SU-DHL-6 (cell line): ENCODE results near the gene ZNF792.
"Not testable (repeated sequence)": the region's sequence is repeated elsewhere in the genome, so short reads cannot be mapped to it uniquely, and the experiment has no call there.

Experiments used
- H2AFZ ChIP-seq: fragments of 200-600 bp; sonication (generic); 2 replicates; pipeline ENCODE4 v1.6.1; 2014; ENCODE audit warnings: low read depth, mild to moderate bottlenecking, moderate library complexity, mixed read lengths, antibody characterized with exemption, low read length; ENCODE audit not compliant: severe bottlenecking
- H3F3A ChIP-seq: fragments of 200-600 bp; shearing (Covaris generic); 2 replicates; pipeline ENCODE4 v1.6.0; 2016; ENCODE audit warnings: antibody characterized with exemption, mild to moderate bottlenecking; ENCODE audit not compliant: insufficient read depth
- H3K27ac ChIP-seq: fragments of 200-600 bp; sonication (generic); 2 replicates; pipeline ENCODE4 v1.5.1; 2016; ENCODE audit warnings: low read depth, mild to moderate bottlenecking, low read length, moderate library complexity, mixed read lengths
- H3K27me3 ChIP-seq: fragments of 200-600 bp; sonication (generic), shearing (Covaris generic); 2 replicates; pipeline ENCODE4 v1.6.0; 2014; ENCODE audit warnings: mild to moderate bottlenecking, low read length
- H3K36me3 ChIP-seq: fragments of 200-600 bp; sonication (generic); 2 replicates; pipeline ENCODE4 v1.6.1; 2014; ENCODE audit warnings: mild to moderate bottlenecking, low read length, mixed read lengths
- H3K4me2 ChIP-seq: fragments of 300-600, 200-600 bp; shearing (Covaris generic), sonication (generic); 2 replicates; pipeline ENCODE4 v1.6.0; 2014; ENCODE audit warnings: low read length, low read depth, mild to moderate bottlenecking; ENCODE audit not compliant: poor library complexity, severe bottlenecking
- H3K4me3 ChIP-seq: fragments of 200-600 bp; sonication (generic); 2 replicates; pipeline ENCODE4 v1.5.1; 2014; ENCODE audit warnings: antibody characterized with exemption, low read length, mild to moderate bottlenecking, mixed read lengths; ENCODE audit not compliant: insufficient read depth, poor library complexity, severe bottlenecking
- H3K79me2 ChIP-seq: fragments of 200-600 bp; sonication (generic); 2 replicates; pipeline ENCODE4 v1.6.1; 2014; ENCODE audit warnings: mild to moderate bottlenecking, low read length, moderate library complexity; ENCODE audit not compliant: insufficient read depth
- H3K9ac ChIP-seq: fragments of 200-600 bp; sonication (generic); 2 replicates; pipeline ENCODE4 v1.7.0; 2014; ENCODE audit warnings: mild to moderate bottlenecking, low read length
- H3K9me2 ChIP-seq: fragments of 200-600 bp; sonication (generic); replicated peaks from 2 replicates; pipeline ENCODE4 v1.6.1; 2014; ENCODE audit warnings: low read length; ENCODE audit not compliant: insufficient read depth
- H3K9me3 ChIP-seq: fragments of 200-600 bp; sonication (generic); 2 replicates; pipeline ENCODE4 v1.6.1; 2014; ENCODE audit warnings: low read length, mixed read lengths; ENCODE audit not compliant: insufficient read depth
- H4K20me1 ChIP-seq: fragments of 200-600 bp; sonication (generic); 2 replicates; pipeline ENCODE4 v1.6.1; 2014; ENCODE audit warnings: low read depth, mild to moderate bottlenecking, antibody characterized with exemption, low read length, moderate library complexity, mixed read lengths
- CTCF ChIP-seq: fragments of 200-600 bp; sonication (generic); IDR thresholded peaks from one replicate; pipeline ENCODE4 v1.5.1; 2017; ENCODE audit warnings: antibody characterized with exemption, mild to moderate bottlenecking, low read length, moderate library complexity; ENCODE audit not compliant: insufficient read depth, poor library complexity, severe bottlenecking
- EZH2phosphoT487 ChIP-seq: fragments of 200-600 bp; sonication (generic), shearing (Covaris generic); conservative IDR thresholded peaks from 2 replicates; pipeline ENCODE4 v1.6.1; 2018; ENCODE audit warnings: mild to moderate bottlenecking, antibody characterized with exemption, low read length, moderate library complexity, mixed read lengths

ZNF792 gene

GRCh38 chr19:34974646-34975045, 10.6 kb upstream of the ZNF792 start:
- TF ChIP-seq CTCF (no peak), EZH2phosphoT487 (no peak)
- H3K27me3 ChIP-seq, result no peaks in the 10 kb centered on the region
- no peak overlapping the region for H3K4me2 ChIP-seq
- H3K36me3 ChIP-seq, result no peaks in the 10 kb centered on the region
- no peaks in the 10 kb centered on the region for H3F3A ChIP-seq
- no peaks in the 10 kb centered on the region for H3K9me2 ChIP-seq
- H3K9me3 ChIP-seq, result no peaks in the 10 kb centered on the region; the same call in 1 of the 2 replicates
- H3K9ac ChIP-seq, result no peak overlapping the region
- H3K79me2 ChIP-seq, result no peaks in the 10 kb centered on the region
- no peak overlapping the region for H2AFZ ChIP-seq
- H3K4me3 ChIP-seq, result no peak overlapping the region
- H3K27ac ChIP-seq, result no peak overlapping the region
- H4K20me1 ChIP-seq, result no peaks in the 10 kb centered on the region

DNA sequence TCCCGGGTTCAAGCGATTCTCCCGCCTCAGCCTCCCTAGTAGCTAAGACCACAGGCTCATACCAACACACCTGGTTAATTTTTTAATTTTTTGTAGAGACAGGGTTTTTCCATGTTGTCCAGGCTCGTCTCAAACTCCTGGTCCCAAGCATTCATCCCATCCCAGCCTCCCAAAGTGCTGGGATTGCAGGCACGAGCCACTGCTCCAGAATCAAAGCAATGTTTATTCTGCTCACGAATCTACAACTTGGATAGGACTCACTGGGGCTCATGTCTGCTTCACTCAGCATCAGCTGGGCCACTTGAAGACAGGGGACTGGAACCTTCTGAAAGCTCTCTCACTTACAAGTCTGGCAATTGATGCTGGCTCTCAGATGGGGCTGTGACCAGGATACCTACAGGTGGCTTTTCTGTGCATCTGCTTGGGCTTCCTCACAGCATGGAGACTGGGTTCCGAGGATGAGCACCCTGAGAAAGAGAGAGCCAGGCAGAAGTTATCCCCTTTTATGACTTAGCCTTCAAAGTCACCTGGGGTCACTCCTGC, 8.2 kb upstream of the ZNF792 start:
- Histone ChIP-seq H3K9ac (no peak overlapping the region), H3K9me3 (peaks cover 15% of the 10 kb centered on the region; the same call in 1 of the 2 replicates), H3K27me3 (no peaks in the 10 kb centered on the region), H3K79me2 (no peaks in the 10 kb centered on the region), H2AFZ (no peak overlapping the region), H3K27ac (no peak overlapping the region), H3F3A (no peaks in the 10 kb centered on the region), H3K9me2 (no peaks in the 10 kb centered on the region), H3K4me3 (no peak overlapping the region), H3K4me2 (no peak overlapping the region), H3K36me3 (no peaks in the 10 kb centered on the region; the same call in 1 of the 2 replicates), H4K20me1 (no peaks in the 10 kb centered on the region)
- no peak for TF ChIP-seq EZH2phosphoT487
- TF ChIP-seq CTCF, result no peak

GRCh38 chr19:34970185-34970780, 6.3 kb upstream of the ZNF792 start:
- not testable (repeated sequence) for H2AFZ ChIP-seq, H3K4me2 ChIP-seq, H3K9me2 ChIP-seq, H3K79me2 ChIP-seq, H3F3A ChIP-seq, H3K27me3 ChIP-seq, H4K20me1 ChIP-seq, H3K4me3 ChIP-seq, H3K27ac ChIP-seq, H3K36me3 ChIP-seq, H3K9ac ChIP-seq
- H3K9me3 ChIP-seq, result peaks cover 18% of the 10 kb centered on the region; the same call in 1 of the 2 replicates

GRCh38 chr19:34969721-34970120, 5.7 kb upstream of the ZNF792 start:
- Histone ChIP-seq H3K27ac (no peak overlapping the region), H3K9me2 (no peaks in the 10 kb centered on the region), H3K79me2 (no peaks in the 10 kb centered on the region), H3K27me3 (no peaks in the 10 kb centered on the region), H3K36me3 (no peaks in the 10 kb centered on the region; the same call in 1 of the 2 replicates), H3K4me2 (no peak overlapping the region), H3F3A (no peaks in the 10 kb centered on the region), H2AFZ (no peak overlapping the region), H3K4me3 (no peak overlapping the region), H4K20me1 (no peaks in the 10 kb centered on the region), H3K9me3 (peaks cover 18% of the 10 kb centered on the region; the same call in 1 of the 2 replicates), H3K9ac (no peak overlapping the region)
- TF ChIP-seq CTCF, result no peak
- no peak for TF ChIP-seq EZH2phosphoT487
